ENCODE results near the gene CRB2.

CRB2 gene

DNA sequence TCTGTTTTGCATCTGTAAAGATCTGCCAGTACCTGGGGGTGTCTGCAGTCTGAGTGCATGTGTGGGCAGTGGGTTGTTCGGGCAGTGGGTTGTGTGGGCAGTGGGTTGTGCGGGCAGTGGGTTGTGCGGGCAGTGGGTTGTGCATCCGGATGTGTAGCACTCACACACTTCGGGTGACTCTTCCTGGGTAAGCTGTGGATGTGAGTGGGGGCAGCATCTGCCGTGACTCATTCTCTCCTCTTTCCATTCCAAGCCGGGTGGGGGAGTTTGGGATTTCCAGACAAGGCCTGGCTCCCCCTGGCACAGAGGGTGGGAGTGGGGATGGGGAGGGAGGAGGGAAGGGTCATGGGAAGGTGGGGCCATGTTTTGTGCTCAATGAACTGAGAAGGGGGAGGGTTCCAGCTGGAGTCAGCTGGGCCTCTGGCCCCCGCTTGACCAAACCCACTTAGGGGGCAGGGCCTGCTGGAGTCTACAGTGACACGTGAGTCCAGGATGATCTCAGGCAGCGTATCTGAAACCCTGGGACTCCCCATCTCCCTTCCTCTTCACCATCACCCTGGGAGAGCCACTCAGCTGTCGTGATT lies 8.3 kb downstream of the CRB2 start:
- no peak for DNase-seq (ENCODE audit: low spot score)

DNA sequence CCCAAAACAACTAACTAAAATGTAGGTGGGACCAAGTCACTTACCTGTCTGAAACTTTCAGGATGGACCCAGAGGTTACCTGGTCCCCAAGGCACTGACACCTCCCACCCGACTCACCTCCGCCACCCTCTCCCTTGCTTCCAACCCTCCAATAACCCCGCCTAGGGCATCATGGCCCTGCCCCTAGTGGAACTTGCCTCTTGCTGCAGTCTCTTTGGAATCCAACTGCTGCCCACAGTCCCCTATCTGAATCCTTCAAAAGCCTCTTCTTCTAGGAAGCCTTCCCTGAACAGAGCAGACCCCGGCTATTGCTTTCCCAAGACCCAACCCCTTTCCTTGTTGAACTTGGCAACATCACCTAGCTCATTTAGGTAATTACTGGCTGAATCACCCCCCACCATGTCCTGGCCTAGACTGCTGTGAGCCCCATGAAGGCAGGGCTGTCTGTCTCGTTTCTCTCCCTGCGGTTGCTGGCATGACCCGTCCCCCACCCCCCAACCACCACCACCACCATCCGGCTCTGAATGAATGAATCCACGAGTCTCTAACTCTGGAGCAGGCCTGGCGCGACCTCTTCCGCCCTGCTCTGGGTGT lies 9.4 kb downstream of the CRB2 start:
- DNase-seq (ENCODE audit: low spot score): no peak

DNA sequence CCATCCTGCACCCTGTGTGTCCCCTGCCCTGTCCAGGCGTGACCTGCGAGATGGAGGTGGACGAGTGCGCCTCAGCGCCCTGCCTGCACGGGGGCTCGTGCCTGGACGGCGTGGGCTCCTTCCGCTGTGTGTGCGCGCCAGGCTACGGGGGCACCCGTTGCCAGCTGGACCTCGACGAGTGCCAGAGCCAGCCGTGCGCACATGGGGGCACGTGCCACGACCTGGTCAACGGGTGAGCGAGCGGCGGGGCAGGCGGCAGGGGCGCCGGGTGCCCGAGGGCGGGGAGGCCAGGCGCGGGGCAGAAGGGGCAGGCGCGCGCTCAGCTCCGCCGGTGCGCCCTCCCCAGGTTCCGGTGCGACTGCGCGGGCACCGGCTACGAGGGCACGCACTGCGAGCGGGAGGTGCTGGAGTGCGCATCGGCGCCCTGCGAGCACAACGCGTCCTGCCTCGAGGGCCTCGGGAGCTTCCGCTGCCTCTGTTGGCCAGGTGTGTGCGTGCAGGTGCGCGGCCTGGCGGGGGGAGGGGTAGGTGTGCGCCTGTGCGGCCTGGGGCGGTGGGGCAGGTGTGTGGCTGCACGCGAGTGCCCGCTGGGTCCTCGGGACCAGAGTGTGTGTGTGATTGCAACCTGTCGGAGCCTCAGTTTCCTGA lies 10.0 kb downstream of the CRB2 start:
- no peak for DNase-seq (ENCODE audit: low spot score)

DNA sequence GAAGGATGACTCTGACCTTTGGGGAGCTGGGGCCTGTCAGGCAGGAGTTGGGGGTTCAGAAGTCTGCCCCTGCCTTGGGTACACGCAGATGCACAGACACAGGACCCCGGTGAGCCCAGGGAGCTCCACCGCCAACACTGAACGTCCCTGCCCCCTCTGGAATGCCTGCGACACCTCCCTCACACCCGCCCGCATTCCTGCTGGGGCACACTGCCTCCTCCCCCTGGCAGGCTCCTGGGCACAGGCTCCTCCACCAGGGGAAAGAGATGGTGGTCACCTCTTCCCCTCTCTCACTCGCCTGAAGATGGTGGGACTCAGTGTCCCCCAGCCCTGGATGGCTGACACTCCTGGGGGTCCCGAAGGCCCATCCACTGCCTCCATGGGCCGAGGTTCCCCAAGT lies 12.0 kb downstream of the CRB2 start:
- no peak for DNase-seq (ENCODE audit: low spot score)

DNA sequence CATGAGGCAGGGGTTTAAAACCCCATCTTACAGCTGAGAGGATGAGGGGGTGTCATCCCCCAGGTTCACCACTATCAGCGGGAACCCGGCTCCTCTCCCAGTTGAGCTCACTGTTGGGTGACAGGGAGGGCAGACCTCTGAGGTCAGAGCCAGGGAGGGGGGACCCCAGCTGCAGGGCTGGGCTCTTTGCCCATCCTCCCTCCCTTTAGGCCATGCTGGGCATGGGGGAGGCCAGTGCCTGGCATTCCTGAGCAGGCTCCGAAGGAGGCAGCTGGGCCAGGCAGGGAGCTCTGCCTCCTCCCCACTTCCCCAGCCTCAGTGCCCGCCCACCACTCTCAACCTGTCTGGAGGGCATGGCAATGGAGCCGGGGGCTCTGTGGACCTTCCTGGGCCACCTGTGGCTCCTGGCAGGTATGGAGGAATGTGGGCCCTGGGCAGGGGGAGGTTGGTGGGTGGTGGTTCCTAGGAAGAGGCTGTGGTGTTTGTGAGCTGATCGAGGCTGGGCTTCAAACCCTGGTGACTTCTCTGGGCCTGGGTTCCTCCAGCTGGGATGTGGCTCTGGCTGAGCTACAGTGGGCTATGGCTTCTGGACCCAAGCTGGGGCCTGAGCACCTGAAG lies 12.6 kb downstream of the CRB2 start:
- DNase-seq (ENCODE audit: low spot score): no peak

DNA sequence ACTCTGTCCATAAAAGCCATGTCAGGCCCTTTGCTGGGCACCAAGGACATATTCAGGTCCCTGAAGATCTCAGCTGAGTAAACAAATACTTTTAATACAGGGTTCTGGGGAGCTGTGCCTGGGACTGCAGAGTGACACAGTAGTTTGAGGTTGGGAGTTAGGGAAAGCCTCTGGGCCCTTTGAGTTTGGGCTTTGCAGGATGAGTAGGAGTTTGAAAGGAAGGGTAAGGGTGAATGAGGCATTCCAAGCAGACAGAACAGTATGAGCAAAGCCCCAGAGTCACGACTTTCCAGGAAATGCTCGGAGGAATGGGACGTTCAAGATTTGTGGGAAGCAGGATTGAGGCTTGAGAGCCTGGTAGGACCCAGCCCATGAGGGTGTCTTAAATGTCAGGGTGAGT lies 13.3 kb downstream of the CRB2 start:
- no peak for DNase-seq (ENCODE audit: low spot score)

GRCh38 chr9:123370108-123370507 lies 14.1 kb downstream of the CRB2 start:
- no peak for DNase-seq (ENCODE audit: low spot score)

GRCh38 chr9:123370526-123371227 lies 14.7 kb downstream of the CRB2 start:
- DNase-seq (ENCODE audit: low spot score): no peak

GRCh38 chr9:123371228-123371584 lies 15.2 kb downstream of the CRB2 start:
- DNase-seq (ENCODE audit: low spot score): no peak

DNA sequence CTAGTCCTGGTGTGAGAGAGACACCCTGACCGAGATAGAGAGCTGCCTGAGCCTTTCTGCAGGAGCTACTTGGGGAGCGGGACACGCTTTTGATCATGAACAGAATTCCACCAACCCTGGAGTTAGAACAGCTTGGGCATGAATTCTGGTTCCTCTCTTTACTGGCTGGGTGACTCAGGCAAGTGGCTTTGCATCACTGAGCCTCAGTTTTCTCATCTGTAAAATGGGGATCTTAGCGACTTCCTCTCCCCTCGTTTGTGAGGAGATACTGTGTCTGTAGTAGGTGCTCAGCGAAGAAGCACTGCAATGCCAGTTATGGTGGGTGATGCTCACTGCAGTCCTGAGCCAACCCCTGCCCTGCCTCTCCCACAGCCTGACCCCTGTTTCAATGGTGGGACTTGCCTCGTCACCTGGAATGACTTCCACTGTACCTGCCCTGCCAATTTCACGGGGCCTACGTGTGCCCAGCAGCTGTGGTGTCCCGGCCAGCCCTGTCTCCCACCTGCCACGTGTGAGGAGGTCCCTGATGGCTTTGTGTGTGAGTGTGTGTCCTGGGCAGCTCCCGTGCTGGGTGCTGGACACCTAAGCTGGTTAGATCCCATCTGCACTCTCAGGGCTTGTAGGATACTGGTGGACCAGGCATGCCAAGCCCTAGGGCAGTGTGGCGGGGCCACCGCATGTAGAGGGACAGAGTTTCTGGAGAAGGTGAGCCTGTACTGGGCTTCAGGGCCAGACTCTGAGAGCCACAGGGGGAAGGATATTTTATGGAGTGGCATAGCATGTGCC lies 16.0 kb downstream of the CRB2 start:
- no peak for DNase-seq (ENCODE audit: low spot score)

- no peak for DNase-seq (ENCODE audit: low spot score)
Observed at GRCh38 chr9:123372766-123373446, 16.9 kb downstream of the CRB2 start.

- DNase-seq (ENCODE audit: low spot score): no peak
Observed at GRCh38 chr9:123373447-123373923, 17.5 kb downstream of the CRB2 start.

DNA sequence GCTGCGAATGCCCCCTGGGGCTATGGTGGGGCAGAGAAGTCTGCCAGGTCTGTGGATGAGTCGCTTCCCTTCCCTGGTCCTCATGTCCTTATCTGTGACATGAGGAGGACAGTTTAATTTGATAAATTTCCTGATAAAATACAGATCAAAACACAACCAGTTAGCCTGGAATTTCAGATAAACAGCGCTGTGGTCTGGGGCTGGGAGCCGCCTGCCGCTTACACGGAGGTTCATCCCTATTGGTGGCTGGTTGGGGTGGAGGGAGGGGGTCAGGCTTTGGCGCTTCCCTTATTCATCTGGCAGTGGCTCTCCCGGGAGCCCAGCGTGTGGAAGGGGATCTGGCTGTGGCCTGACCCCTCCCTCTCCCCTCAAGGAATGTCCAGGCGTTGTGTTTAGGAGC lies 17.9 kb downstream of the CRB2 start:
- no peak for DNase-seq (ENCODE audit: low spot score)

DNA sequence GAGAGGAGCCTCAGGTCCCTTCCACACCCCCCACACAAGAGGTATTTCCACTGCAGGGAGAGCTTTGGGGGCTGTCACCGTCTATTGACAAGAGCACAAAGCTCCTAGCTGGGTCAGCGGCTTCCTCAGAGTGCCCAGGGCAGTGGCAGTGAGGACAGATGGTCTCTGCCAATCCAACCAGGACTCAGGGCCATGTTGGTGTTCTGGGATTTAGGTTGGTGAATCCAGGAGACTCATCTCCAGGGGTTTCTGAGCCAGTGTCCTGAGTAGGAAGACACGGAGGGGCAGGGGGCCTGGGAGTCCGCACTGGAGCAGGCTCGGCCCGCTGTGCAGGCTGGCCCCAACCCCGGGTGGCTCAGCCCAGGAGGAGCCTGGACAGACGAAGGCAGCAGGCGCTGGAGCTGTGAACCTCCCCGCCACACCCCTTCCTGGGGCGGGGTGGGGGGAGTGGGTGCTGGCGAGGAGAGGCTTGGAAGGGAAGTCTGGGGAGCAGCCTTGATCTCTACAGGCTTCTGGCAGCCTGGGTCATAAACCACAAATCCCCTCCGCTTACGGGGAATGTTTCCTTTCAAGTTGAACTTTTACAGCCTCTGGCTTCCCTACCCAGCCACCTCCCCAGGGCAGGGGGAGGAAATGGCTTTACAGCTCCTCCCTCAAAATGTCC lies 19.6 kb downstream of the CRB2 start:
- DNase-seq (ENCODE audit: low spot score): no peak

GRCh38 chr9:123376218-123377071 lies 20.4 kb downstream of the CRB2 start:
- DNase-seq (ENCODE audit: low spot score): no peak

GRCh38 chr9:123377211-123377971 lies 21.4 kb downstream of the CRB2 start:
- no peak for DNase-seq (ENCODE audit: low spot score)

- no peak for DNase-seq (ENCODE audit: low spot score)
Observed at GRCh38 chr9:123378025-123378424, 22.0 kb downstream of the CRB2 start.

DNA sequence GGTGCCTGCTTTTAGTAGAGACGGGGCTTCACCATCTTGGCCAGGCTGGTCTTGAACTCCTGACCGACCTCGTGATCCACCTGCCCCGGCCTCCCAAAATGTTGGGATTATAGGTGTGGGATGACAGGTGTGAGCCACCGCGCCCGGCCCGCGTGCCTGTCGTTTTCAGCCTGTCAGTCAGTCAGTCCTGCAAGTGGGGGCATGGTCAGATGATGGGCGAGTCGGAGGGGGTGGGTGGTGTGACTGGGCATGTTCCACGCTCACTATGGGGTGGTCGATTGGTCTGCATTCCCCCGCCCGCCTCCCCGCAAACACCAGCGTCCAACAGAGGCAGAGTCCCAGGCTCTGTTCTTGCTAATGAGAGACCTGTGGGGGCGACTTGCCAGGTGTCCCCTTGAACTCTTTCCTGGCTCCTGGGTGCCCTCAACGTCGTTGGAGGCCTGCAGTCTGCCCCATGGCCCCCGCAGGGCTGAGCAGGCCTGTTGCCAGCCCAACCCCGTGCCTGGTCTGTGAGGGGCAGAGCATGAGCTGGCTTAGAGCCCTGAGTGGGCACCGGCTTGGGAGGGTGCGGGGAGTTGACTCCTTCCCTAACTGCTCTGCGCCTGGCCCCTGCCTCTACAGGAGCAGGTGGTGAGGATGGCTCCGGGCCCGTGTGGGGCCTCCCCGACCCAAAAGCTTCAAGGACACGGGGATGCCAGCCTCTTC lies 23.1 kb downstream of the CRB2 start:
- DNase-seq (ENCODE audit: low spot score): no peak

Data from COLO829 (cell line).